ENCODE results near the gene SLC7A6OS.

DNA sequence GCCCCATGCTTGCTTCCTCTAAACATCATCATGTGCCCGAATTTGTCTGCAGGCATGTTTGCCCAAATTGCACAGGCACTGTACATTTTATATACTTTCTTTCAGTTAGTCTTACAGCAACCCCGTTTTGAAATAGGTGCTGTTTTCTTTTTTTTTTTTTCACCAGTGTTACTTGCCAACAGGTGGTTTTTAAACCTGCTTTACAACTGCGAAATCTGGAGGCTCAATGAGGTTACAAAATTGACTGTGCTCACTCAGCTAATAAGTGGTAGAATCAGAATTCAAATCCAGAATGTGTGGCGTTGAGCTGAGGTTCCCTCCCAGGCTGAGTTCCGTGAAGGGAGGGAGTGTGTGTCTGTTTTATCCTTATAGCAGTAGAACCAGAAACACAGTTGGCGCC is 59.8 kb downstream of the SLC7A6OS start:
- TF ChIP-seq, protein P1, sequence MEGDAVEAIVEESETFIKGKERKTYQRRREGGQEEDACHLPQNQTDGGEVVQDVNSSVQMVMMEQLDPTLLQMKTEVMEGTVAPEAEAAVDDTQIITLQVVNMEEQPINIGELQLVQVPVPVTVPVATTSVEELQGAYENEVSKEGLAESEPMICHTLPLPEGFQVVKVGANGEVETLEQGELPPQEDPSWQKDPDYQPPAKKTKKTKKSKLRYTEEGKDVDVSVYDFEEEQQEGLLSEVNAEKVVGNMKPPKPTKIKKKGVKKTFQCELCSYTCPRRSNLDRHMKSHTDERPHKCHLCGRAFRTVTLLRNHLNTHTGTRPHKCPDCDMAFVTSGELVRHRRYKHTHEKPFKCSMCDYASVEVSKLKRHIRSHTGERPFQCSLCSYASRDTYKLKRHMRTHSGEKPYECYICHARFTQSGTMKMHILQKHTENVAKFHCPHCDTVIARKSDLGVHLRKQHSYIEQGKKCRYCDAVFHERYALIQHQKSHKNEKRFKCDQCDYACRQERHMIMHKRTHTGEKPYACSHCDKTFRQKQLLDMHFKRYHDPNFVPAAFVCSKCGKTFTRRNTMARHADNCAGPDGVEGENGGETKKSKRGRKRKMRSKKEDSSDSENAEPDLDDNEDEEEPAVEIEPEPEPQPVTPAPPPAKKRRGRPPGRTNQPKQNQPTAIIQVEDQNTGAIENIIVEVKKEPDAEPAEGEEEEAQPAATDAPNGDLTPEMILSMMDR (IDR thresholded peaks at IDR 0.05), result no peak
- TF ChIP-seq, protein P2, sequence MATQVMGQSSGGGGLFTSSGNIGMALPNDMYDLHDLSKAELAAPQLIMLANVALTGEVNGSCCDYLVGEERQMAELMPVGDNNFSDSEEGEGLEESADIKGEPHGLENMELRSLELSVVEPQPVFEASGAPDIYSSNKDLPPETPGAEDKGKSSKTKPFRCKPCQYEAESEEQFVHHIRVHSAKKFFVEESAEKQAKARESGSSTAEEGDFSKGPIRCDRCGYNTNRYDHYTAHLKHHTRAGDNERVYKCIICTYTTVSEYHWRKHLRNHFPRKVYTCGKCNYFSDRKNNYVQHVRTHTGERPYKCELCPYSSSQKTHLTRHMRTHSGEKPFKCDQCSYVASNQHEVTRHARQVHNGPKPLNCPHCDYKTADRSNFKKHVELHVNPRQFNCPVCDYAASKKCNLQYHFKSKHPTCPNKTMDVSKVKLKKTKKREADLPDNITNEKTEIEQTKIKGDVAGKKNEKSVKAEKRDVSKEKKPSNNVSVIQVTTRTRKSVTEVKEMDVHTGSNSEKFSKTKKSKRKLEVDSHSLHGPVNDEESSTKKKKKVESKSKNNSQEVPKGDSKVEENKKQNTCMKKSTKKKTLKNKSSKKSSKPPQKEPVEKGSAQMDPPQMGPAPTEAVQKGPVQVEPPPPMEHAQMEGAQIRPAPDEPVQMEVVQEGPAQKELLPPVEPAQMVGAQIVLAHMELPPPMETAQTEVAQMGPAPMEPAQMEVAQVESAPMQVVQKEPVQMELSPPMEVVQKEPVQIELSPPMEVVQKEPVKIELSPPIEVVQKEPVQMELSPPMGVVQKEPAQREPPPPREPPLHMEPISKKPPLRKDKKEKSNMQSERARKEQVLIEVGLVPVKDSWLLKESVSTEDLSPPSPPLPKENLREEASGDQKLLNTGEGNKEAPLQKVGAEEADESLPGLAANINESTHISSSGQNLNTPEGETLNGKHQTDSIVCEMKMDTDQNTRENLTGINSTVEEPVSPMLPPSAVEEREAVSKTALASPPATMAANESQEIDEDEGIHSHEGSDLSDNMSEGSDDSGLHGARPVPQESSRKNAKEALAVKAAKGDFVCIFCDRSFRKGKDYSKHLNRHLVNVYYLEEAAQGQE (IDR thresholded peaks at IDR 0.05; ENCODE audit: insufficient read depth in 1 of 2, low read depth in 2 of 2, low read length in 1 of 2), result no peak
- TF ChIP-seq POLR2AphosphoS5 (IDR thresholded peaks at IDR 0.05; ENCODE audit: low read depth, low read length) (no peak), TCF7L2 (IDR thresholded peaks at IDR 0.05; ENCODE audit: low read depth, low read length) (no peak), SIN3A (IDR thresholded peaks at IDR 0.05; ENCODE audit: borderline replicate concordance, insufficient read depth, low read depth, low read length) (no peak)
